Tibial artery (tissue), 4 donors: ENCODE measurements around the gene TEX2.
"Not testable (repeated sequence)": the region's sequence is repeated elsewhere in the genome, so short reads cannot be mapped to it uniquely, and the experiment has no call there.

Experiments
- DNase-seq, 2 donors: peaks; one replicate each; pipeline ENCODE4 v3.0.0-alpha.2; 2019
- H3K27ac ChIP-seq, 2 donors: fragments of 200-600 bp; sonication (generic) in 1 of 2; 1 replicate in 1 of 2; 2 replicates in 1 of 2; pipeline ENCODE4 v1.5.1; 2018 to 2019; ENCODE audit warnings: mild to moderate bottlenecking in 1 of 2
- H3K27me3 ChIP-seq, 2 donors: fragments of 200-600 bp; sonication (generic) in 1 of 2; one replicate each; pipeline versions ENCODE4 v1.5.1 to v1.6.0; 2016 to 2019
- H3K36me3 ChIP-seq, 3 donors: fragments of 200-600 bp; sonication (generic) in 2 of 3; one replicate each; pipeline ENCODE4 v1.5.1; 2016 to 2019; ENCODE audit warnings: mild to moderate bottlenecking in 2 of 3
- H3K4me1 ChIP-seq, 4 donors: fragments of 200-600 bp; sonication (generic) in 2 of 4; 1 replicate in 3 of 4; 2 replicates in 1 of 4; pipeline ENCODE4 v1.5.1; 2016 to 2019
- H3K4me3 ChIP-seq, 2 donors: fragments of 200-600 bp; sonication (generic) in 1 of 2; 1 replicate in 1 of 2; 2 replicates in 1 of 2; pipeline ENCODE4 v1.5.1; 2018 to 2019; ENCODE audit warnings: mild to moderate bottlenecking in 2 of 2
- H3K9me3 ChIP-seq, 3 donors: fragments of 200-600 bp; sonication (generic) in 1 of 3; one replicate each; pipeline ENCODE4 v1.5.1; 2016 to 2019
- intact Hi-C: fragments of 100-400 bp; cut with DNase I; formaldehyde crosslinking; loops from one replicate; pipeline ENCODE4 v1.15.0; 2023; ENCODE audit warnings: low total_unique reads
- TF ChIP-seq, protein P1 (sequence below), 2 experiments: fragments of 200-600 bp in 1 of 2; fragments of 450-650 bp in 1 of 2; IDR thresholded peaks; one replicate each; pipeline ENCODE4 v1.5.1; 2017 to 2019; ENCODE audit warnings: antibody characterized with exemption in 2 of 2, mild to moderate bottlenecking in 1 of 2, moderate library complexity in 1 of 2

Gene TEX2

DNA sequence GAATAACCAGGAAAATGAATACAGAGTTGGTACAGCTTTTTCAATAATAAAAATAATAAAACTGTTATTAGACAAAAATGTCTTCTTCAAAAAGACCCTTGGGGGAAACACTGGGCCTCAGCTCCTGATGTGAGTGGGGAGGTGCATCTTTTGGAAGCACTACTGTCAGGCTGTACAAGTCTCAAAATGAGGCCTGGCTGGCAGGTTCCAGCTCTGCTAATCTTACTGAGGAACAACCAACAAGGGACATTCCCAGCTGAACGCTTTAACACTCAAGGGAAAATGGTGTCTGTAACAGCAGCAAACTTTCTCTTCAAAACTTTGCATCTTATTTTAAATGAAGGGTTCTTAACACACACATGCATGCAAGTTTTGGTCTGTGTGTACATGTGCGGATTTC is 19.7 kb downstream of the TEX2 start:
- intact Hi-C loops = no loop called here
- no peaks in the 10 kb centered on the region for H3K9me3 ChIP-seq
- H3K27ac ChIP-seq = peak overlapping the region; percentile 60 to 63
- TF ChIP-seq, protein P1, sequence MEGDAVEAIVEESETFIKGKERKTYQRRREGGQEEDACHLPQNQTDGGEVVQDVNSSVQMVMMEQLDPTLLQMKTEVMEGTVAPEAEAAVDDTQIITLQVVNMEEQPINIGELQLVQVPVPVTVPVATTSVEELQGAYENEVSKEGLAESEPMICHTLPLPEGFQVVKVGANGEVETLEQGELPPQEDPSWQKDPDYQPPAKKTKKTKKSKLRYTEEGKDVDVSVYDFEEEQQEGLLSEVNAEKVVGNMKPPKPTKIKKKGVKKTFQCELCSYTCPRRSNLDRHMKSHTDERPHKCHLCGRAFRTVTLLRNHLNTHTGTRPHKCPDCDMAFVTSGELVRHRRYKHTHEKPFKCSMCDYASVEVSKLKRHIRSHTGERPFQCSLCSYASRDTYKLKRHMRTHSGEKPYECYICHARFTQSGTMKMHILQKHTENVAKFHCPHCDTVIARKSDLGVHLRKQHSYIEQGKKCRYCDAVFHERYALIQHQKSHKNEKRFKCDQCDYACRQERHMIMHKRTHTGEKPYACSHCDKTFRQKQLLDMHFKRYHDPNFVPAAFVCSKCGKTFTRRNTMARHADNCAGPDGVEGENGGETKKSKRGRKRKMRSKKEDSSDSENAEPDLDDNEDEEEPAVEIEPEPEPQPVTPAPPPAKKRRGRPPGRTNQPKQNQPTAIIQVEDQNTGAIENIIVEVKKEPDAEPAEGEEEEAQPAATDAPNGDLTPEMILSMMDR (IDR thresholded peaks at IDR 0.05) = no peak
- H3K36me3 ChIP-seq = no peaks in the 10 kb centered on the region
- no peak overlapping the region for H3K4me3 ChIP-seq
- no peaks in the 10 kb centered on the region for H3K27me3 ChIP-seq
- no peak for DNase-seq
- peaks cover 0 to 57% (median 34%) of the 10 kb centered on the region in 4 donors for H3K4me1 ChIP-seq

DNA sequence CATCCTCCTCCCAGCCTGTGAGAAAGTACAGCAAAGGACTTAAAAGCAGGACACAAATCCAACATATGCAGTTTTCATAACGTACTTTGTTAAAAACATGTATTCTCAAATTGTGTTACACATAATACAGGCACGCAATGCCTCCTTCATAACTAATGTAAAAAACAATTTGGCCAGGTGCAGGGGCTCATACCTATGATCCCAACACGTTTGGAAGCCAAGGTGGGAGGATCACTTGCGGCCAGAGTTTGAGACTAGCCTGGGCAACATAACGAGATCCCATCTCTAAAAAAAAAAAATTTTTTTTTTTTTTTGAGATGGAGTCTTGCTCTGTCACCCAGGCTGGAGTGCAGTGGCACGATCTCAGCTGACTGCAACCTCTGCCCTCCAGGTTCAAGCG is 20.4 kb downstream of the TEX2 start:
- H3K9me3 ChIP-seq = no peaks in the 10 kb centered on the region
- intact Hi-C loops = no loop called here
- peaks cover 0 to 57% (median 34%) of the 10 kb centered on the region in 4 donors for H3K4me1 ChIP-seq
- H3K4me3 ChIP-seq = no peak overlapping the region
- TF ChIP-seq, protein P1 (IDR thresholded peaks at IDR 0.05) = no peak
- no peaks in the 10 kb centered on the region for H3K27me3 ChIP-seq
- no peak overlapping the region for H3K27ac ChIP-seq
- no peak for DNase-seq
- no peaks in the 10 kb centered on the region for H3K36me3 ChIP-seq

DNA sequence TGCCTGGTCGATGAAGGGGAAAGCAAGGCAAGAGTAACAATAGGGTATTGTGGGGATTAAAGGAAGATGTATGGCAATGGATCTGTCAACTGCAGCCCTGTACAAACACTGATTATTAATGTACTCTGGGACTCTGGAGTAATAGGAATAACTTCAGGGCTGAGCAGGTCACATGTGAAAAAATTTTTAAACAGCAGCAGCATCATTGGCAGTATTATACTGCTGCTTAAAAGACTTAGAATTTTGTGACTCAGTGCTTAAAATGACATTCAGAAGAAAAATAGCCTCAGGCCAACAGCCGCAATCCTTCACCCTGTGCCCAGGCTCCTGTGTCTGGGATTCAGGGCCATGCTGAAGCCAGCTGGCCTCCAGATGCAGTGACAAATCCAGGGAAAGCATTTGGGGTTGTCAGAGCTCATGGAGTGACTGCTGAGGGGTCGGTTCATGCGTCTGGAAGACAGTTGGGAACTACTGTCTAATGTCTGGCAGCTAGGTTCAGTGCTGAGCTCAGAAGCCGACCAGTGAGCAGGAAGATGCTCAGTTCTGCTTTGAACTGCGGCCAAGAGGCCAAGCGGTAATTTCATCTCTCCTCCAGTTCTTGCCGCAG is 22.2 kb downstream of the TEX2 start:
- peak; percentile 65 to 84 for DNase-seq
- Histone ChIP-seq H3K4me1 (peaks cover 0 to 57% (median 37%) of the 10 kb centered on the region in 4 donors), H3K27me3 (no peaks in the 10 kb centered on the region), H3K36me3 (no peaks in the 10 kb centered on the region), H3K9me3 (no peaks in the 10 kb centered on the region), H3K4me3 (peak overlapping the region in 1 of 2 donors; percentile 6), H3K27ac (peak overlapping the region; percentile 64 to 67)
- TF ChIP-seq, protein P1 (IDR thresholded peaks at IDR 0.05) = no peak
- intact Hi-C loops = no loop called here

DNA sequence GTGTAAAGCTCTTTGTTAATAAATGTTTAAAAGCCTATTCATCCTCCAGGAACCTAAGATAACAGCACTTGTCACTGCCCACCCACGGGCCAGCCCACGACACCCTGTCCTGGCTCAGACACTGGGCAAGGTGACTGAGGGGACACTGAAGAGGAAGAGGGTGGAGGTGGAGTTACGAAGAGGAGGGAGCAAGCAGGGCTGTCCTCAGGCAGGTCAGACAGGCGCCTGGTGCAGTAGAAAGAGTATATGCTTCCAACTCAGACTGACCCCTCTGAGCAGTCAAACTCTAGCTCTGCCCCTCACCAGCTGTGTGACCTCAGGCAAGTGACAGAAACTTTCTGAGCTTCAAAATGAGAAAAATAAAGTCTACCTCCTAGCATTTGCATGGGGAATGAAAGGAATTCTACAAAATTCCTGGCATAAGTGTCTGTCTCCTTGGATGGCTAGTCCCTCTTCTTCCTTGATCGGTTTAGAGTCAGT is 22.8 kb downstream of the TEX2 start:
- Histone ChIP-seq H3K27ac (peak overlapping the region; percentile 64 to 67), H3K4me1 (peaks cover 0 to 52% (median 37%) of the 10 kb centered on the region in 4 donors), H3K9me3 (no peaks in the 10 kb centered on the region), H3K4me3 (no peak overlapping the region), H3K36me3 (no peaks in the 10 kb centered on the region), H3K27me3 (no peaks in the 10 kb centered on the region)
- TF ChIP-seq, protein P1 (IDR thresholded peaks at IDR 0.05) = no peak
- no peak for DNase-seq
- intact Hi-C loops = no loop called here

DNA sequence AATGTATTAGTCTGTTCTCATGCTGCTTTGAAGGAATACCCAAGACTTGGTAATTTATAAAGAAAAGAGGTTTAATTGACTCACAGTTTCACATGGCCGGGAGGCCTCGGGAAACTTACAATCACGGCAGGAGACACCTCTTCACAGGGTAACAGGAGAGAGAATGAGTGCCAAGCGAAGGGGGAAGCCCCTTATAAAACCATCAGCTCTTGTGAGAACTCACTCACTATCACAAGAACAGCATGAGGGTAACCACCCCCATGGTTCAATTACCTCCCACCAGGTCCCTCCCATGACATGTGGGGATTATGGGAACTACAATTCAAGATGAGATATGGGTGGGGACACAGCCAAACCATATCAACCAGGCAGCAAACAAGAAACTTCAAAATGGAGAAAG is 24.6 kb downstream of the TEX2 start:
- Histone ChIP-seq H3K27ac (peak overlapping the region in 1 of 2 donors; percentile 6), H3K4me1 (peaks cover 0 to 33% (median 24%) of the 10 kb centered on the region in 4 donors)
- DNase-seq, H3K9me3 ChIP-seq, H3K36me3 ChIP-seq, H3K27me3 ChIP-seq, H3K4me3 ChIP-seq, intact Hi-C loops: not testable (repeated sequence)

DNA sequence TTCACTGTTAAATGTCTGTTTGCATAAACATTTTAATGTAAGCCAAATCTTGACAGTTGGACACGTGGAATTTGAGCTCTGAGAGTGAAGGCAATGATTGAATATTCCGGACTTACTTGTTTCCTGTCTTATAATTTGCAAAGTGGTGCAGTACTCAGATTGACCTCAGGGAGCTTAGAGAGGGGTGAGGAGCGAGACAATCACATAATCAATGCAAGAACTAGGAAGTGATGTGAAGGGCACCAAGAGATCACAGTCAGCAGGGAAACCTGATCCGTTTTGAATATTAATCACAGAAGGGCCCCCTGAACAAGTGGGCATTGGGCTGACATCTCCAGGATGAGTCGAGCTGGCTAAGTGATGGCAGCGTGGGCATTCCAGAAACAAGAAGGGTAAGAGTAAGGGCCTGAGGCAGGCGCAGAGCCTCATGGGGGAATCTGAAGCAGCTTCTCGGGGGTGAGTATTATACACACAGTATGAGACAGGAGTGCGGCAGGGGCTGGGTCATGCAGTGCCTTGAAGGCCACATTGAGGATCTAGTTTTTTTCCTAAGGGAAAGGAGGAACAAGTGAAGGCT is 26.1 kb downstream of the TEX2 start:
- H3K36me3 ChIP-seq = no peaks in the 10 kb centered on the region
- no peaks in the 10 kb centered on the region for H3K27me3 ChIP-seq
- H3K4me3 ChIP-seq = no peak overlapping the region
- no peak for DNase-seq
- intact Hi-C loops = no loop called here
- TF ChIP-seq, protein P1 (IDR thresholded peaks at IDR 0.05) = no peak
- H3K4me1 ChIP-seq = peaks cover 0 to 28% (median 20%) of the 10 kb centered on the region in 4 donors
- no peak overlapping the region for H3K27ac ChIP-seq
- H3K9me3 ChIP-seq = no peaks in the 10 kb centered on the region
